Measurements from ENCODE around the gene SMAD9. TPM values are rescaled to one million over a fixed set of nuclear protein-coding genes. Genes with fewer than 3 reads are reported as not detected.

Gene SMAD9
- total and polyA plus RNA-seq, 8 donors = 0.32 to 1.6 (median 1.0) TPM

- H3K36me3 ChIP-seq = no peaks in the 10 kb centered on the region
- WGBS, 2 donors = 75 to 79% methylated on average over 2 of the region's 2 CpGs
- intact Hi-C loops (cut with DNase I) = no loop called here
- no peak for FAIRE-seq
- ATAC-seq = no peak
- no peaks in the 10 kb centered on the region for H3K4me1 ChIP-seq
- H3K4me3 ChIP-seq = no peak overlapping the region
- H3K27me3 ChIP-seq = no peaks in the 10 kb centered on the region
- no peaks in the 10 kb centered on the region for H3K9me3 ChIP-seq
- TF ChIP-seq CTCF (IDR thresholded peaks at IDR 0.05) = no peak
- no peak overlapping the region for H3K27ac ChIP-seq
- DNase-seq = no peak
Observed at GRCh38 chr13:36891752-36892151, 28.3 kb downstream of the SMAD9 start.

DNA sequence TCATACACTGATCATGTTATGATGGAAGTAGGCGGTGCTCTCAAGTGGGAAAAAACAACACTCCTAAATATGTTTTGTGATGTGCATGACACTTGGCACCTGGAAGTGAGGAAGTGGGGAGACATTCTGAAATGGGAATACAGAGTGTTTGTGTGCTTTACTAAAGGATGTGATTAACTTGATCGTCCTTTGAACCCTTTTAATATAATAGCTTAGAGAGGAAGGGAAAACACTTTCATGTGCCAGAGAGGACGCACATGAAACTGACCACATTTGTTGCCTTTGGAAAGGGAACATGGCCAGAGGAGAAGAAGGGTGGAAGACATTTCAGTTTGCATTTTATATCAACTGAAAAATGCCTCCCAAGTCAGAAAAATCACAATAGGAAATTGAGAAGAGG is 31.4 kb downstream of the SMAD9 start:
- no peak for TF ChIP-seq CTCF (IDR thresholded peaks at IDR 0.05)
- no peak overlapping the region for H3K4me3 ChIP-seq
- FAIRE-seq = no peak
- no peak overlapping the region for H3K27ac ChIP-seq
- H3K9me3 ChIP-seq = no peaks in the 10 kb centered on the region
- H3K27me3 ChIP-seq = no peaks in the 10 kb centered on the region
- no peak for ATAC-seq
- H3K36me3 ChIP-seq = no peaks in the 10 kb centered on the region
- no peak for DNase-seq
- no peaks in the 10 kb centered on the region for H3K4me1 ChIP-seq
- intact Hi-C loops (cut with DNase I) = no loop called here
- 65 to 73% methylated on average over 3 of the region's 3 CpGs for WGBS, 2 donors

- TF ChIP-seq CTCF (IDR thresholded peaks at IDR 0.05) = no peak
- Histone ChIP-seq H3K27ac (no peak overlapping the region), H3K27me3 (no peaks in the 10 kb centered on the region), H3K9me3 (no peaks in the 10 kb centered on the region), H3K4me3 (no peak overlapping the region), H3K4me1 (no peaks in the 10 kb centered on the region), H3K36me3 (no peaks in the 10 kb centered on the region)
- ATAC-seq (no peak), DNase-seq (no peak), FAIRE-seq (no peak)
- 64 to 67% methylated on average over 9 of the region's 9 CpGs for WGBS, 2 donors
- intact Hi-C loops (cut with DNase I) = no loop called here
Observed at GRCh38 chr13:36887758-36888521, 32.1 kb downstream of the SMAD9 start.

GRCh38 chr13:36885901-36886300 is 34.1 kb downstream of the SMAD9 start:
- no peak overlapping the region for H3K4me3 ChIP-seq
- no peak overlapping the region for H3K27ac ChIP-seq
- no peaks in the 10 kb centered on the region for H3K4me1 ChIP-seq
- no peak for TF ChIP-seq CTCF (IDR thresholded peaks at IDR 0.05)
- 67 to 73% methylated on average over 6 of the region's 6 CpGs for WGBS, 2 donors
- FAIRE-seq (no peak), DNase-seq (no peak), ATAC-seq (no peak)
- intact Hi-C loops (cut with DNase I) = no loop called here
- no peaks in the 10 kb centered on the region for H3K27me3 ChIP-seq
- H3K36me3 ChIP-seq = no peaks in the 10 kb centered on the region
- no peaks in the 10 kb centered on the region for H3K9me3 ChIP-seq

- DNase-seq (no peak), FAIRE-seq (no peak), ATAC-seq (no peak)
- H3K4me1 ChIP-seq = no peaks in the 10 kb centered on the region
- no peaks in the 10 kb centered on the region for H3K9me3 ChIP-seq
- 79 to 86% methylated on average over 6 of the region's 6 CpGs for WGBS, 2 donors
- no peak for TF ChIP-seq CTCF (IDR thresholded peaks at IDR 0.05)
- intact Hi-C loops (cut with DNase I) = no loop called here
- H3K36me3 ChIP-seq = no peaks in the 10 kb centered on the region
- H3K4me3 ChIP-seq = no peak overlapping the region
- H3K27ac ChIP-seq = no peak overlapping the region
- no peaks in the 10 kb centered on the region for H3K27me3 ChIP-seq
Observed at GRCh38 chr13:36884235-36884634, 35.8 kb downstream of the SMAD9 start.
